Cardiac fibroblast (primary cell): ENCODE results near the gene SFRP2.

Experiments used
- DNase-seq, 2 donors: peaks; one replicate each; pipeline versions ENCODE4 v3.0.0 to v3.0.0-alpha.2; 2010; ENCODE audit warnings: low read depth in 2 of 2
- H3K4me3 ChIP-seq, 2 donors: replicated peaks in 1 of 2; 1 replicate in 1 of 2; 2 replicates in 1 of 2; pipeline ENCODE4 v1.5.1; 2011; ENCODE audit warnings: low read depth in 2 of 2, low read length in 2 of 2, mild to moderate bottlenecking in 2 of 2, moderate library complexity in 1 of 2
- CTCF ChIP-seq: IDR thresholded peaks from one replicate; pipeline ENCODE4 v1.5.1; 2011; ENCODE audit warnings: low read depth, mild to moderate bottlenecking, low read length, inconsistent platforms

The SFRP2 gene

GRCh38 chr4:153790962-153791551 is 2.2 kb upstream of the SFRP2 start:
- H3K4me3 ChIP-seq: peak overlapping the region; percentile 13 to 32
- peak in 1 of 2 donors; percentile 42 for DNase-seq
- TF ChIP-seq CTCF: peak; percentile 29

- TF ChIP-seq CTCF: no peak
- DNase-seq: no peak
- no peak overlapping the region for H3K4me3 ChIP-seq
Measured at GRCh38 chr4:153790500-153790865, 1.6 kb upstream of the SFRP2 start.

GRCh38 chr4:153789741-153790499 is 1.0 kb upstream of the SFRP2 start:
- peak in 1 of 2 donors; percentile 34 for DNase-seq
- TF ChIP-seq CTCF: no peak
- no peak overlapping the region for H3K4me3 ChIP-seq

GRCh38 chr4:153788051-153788412 is 851 bp downstream of the SFRP2 start:
- DNase-seq: no peak
- TF ChIP-seq CTCF: no peak
- no peak overlapping the region for H3K4me3 ChIP-seq

- H3K4me3 ChIP-seq: no peak overlapping the region
- TF ChIP-seq CTCF: no peak
Measured at GRCh38 chr4:153787575-153787974, 1.3 kb downstream of the SFRP2 start.

GRCh38 chr4:153787061-153787560 is 1.8 kb downstream of the SFRP2 start:
- H3K4me3 ChIP-seq: no peak overlapping the region
- no peak for DNase-seq
- no peak for TF ChIP-seq CTCF

More at GRCh38 chr4:153787575-153787974, 1.3 kb downstream of the SFRP2 start:
- DNase-seq: no peak
